Gastrocnemius medialis (tissue), 4 donors: ENCODE data around the gene FAM131B. TPM values are rescaled to one million over a fixed set of nuclear protein-coding genes. Genes with fewer than 3 reads are reported as not detected.

ENCODE experiments used
- ATAC-seq, 2 donors: fragments of 150-250 bp; one replicate each; pipeline ENCODE4 v1.9.1; 2016
- DNase-seq, 2 donors: peaks; one replicate each; pipeline ENCODE4 v3.0.0-alpha.2; 2019
- H3K27ac ChIP-seq, 4 donors: fragments of 200-600 bp; sonication (generic); 1 replicate in 1 of 4; 2 replicates in 3 of 4; pipeline ENCODE4 v1.5.1; 2016 to 2018; ENCODE audit warnings: mild to moderate bottlenecking in 2 of 4, moderate library complexity in 1 of 4
- H3K27me3 ChIP-seq, 3 donors: fragments of 200-600 bp; sonication (generic) in 2 of 3; 1 replicate in 1 of 3; 2 replicates in 2 of 3; pipeline versions ENCODE4 v1.5.1 to v1.6.0; 2016 to 2019; ENCODE audit warnings: mild to moderate bottlenecking in 1 of 3, moderate library complexity in 1 of 3
- H3K36me3 ChIP-seq, 2 donors: fragments of 200-600 bp; sonication (generic) in 1 of 2; one replicate each; pipeline ENCODE4 v1.5.1; 2017 to 2018
- H3K4me1 ChIP-seq, 2 donors: fragments of 200-600 bp; sonication (generic) in 1 of 2; one replicate each; pipeline ENCODE4 v1.5.1; 2016 to 2017; ENCODE audit warnings: mild to moderate bottlenecking in 2 of 2
- H3K4me3 ChIP-seq, 4 donors: fragments of 200-600 bp; sonication (generic) in 3 of 4; 1 replicate in 1 of 4; 2 replicates in 3 of 4; pipeline ENCODE4 v1.5.1; 2016 to 2019; ENCODE audit warnings: mild to moderate bottlenecking in 2 of 4
- H3K9me3 ChIP-seq, 3 donors: fragments of 200-600 bp; sonication (generic) in 2 of 3; 1 replicate in 1 of 3; 2 replicates in 2 of 3; pipeline ENCODE4 v1.5.1; 2016 to 2019
- CTCF ChIP-seq, 5 experiments: fragments of 450-650 bp in 3 of 5; fragments of 200-600 bp in 2 of 5; sonication (generic) in 2 of 5; IDR thresholded peaks in 4 of 5; conservative IDR thresholded peaks in 1 of 5; 1 replicate in 4 of 5; 2 replicates in 1 of 5; pipeline ENCODE4 v1.5.1; 2016 to 2019; ENCODE audit warnings: antibody characterized with exemption in 5 of 5, mild to moderate bottlenecking in 3 of 5, moderate library complexity in 3 of 5
- POLR2A ChIP-seq, 2 donors: fragments of 450-650 bp; IDR thresholded peaks; one replicate each; pipeline ENCODE4 v1.6.1; 2017; ENCODE audit warnings: antibody characterized with exemption in 2 of 2, mild to moderate bottlenecking in 2 of 2, moderate library complexity in 2 of 2
- in situ Hi-C, 4 donors: fragments of 200-750 bp; cut with MboI; loops; one replicate each; pipeline versions ENCODE4 v1.15.0 to v1.8.0; 2017; ENCODE audit warnings: low sequenced_read_pairs in 4 of 4
- intact Hi-C: fragments of 100-400 bp; cut with DNase I; formaldehyde crosslinking; loops from one replicate; pipeline ENCODE4 v1.15.1; 2023; ENCODE audit warnings: low total_unique reads
- total RNA-seq, 4 donors: library from RNA; depleted of rRNA; stranded (reverse); fragments of >200 nt; gene quantifications; one replicate each; pipeline versions ENCODE4 v1.1.0 to v1.2.3, GENCODE V29; 2016

The FAM131B gene
- total RNA-seq, 4 donors from 2014 or later = 0.33 to 1.2 (median 0.38) TPM; not detected in 1

GRCh38 chr7:143341842-143342241 lies 20.7 kb downstream of the FAM131B start:
- H3K9me3 ChIP-seq = no peaks in the 10 kb centered on the region
- ATAC-seq (no peak), DNase-seq (no peak)
- H3K4me3 ChIP-seq = no peak overlapping the region
- no peak for TF ChIP-seq POLR2A (IDR thresholded peaks at IDR 0.05)
- H3K4me1 ChIP-seq = no peaks in the 10 kb centered on the region
- intact Hi-C loops (no loop called here), in situ Hi-C loops (no loop called here)
- H3K27me3 ChIP-seq = no peaks in the 10 kb centered on the region
- H3K27ac ChIP-seq = peak overlapping the region in 1 of 4 donors; percentile 19
- H3K36me3 ChIP-seq = peaks cover 0 to 30% of the 10 kb centered on the region in 2 donors

- DNase-seq (no peak), ATAC-seq (no peak)
- intact Hi-C loops (no loop called here), in situ Hi-C loops (no loop called here)
- no peak overlapping the region for H3K27ac ChIP-seq
- peaks cover 0 to 20% of the 10 kb centered on the region in 2 donors for H3K36me3 ChIP-seq
- TF ChIP-seq POLR2A (IDR thresholded peaks at IDR 0.05) (no peak), CTCF (IDR thresholded peaks at IDR 0.05 in 4 of 5, conservative IDR thresholded peaks at IDR 0.05 in 1 of 5) (no peak)
- no peaks in the 10 kb centered on the region for H3K27me3 ChIP-seq
- H3K4me3 ChIP-seq = no peak overlapping the region
- peaks cover 0 to 10% of the 10 kb centered on the region in 2 donors for H3K4me1 ChIP-seq
- no peaks in the 10 kb centered on the region for H3K9me3 ChIP-seq
Observed at GRCh38 chr7:143337216-143337615, 25.3 kb downstream of the FAM131B start.

GRCh38 chr7:143334244-143334643 lies 28.3 kb downstream of the FAM131B start:
- ATAC-seq (no peak), DNase-seq (no peak)
- peak overlapping the region; percentile 78 to 88 (median 86) for H3K27ac ChIP-seq
- intact Hi-C loops = loop anchor here (5.0 kb wide), 1 partner anchor 48 kb away; the partner anchor contains the start of gene ZYX
- TF ChIP-seq POLR2A (IDR thresholded peaks at IDR 0.05) (no peak), CTCF (IDR thresholded peaks at IDR 0.05 in 4 of 5, conservative IDR thresholded peaks at IDR 0.05 in 1 of 5) (no peak)
- in situ Hi-C loops = no loop called here
- peaks cover 0 to 8% of the 10 kb centered on the region in 2 donors for H3K36me3 ChIP-seq
- no peaks in the 10 kb centered on the region for H3K9me3 ChIP-seq
- no peak overlapping the region for H3K4me3 ChIP-seq
- peaks cover 3 to 31% of the 10 kb centered on the region in 2 donors for H3K4me1 ChIP-seq
- H3K27me3 ChIP-seq = no peaks in the 10 kb centered on the region

GRCh38 chr7:143331179-143331801 lies 31.2 kb downstream of the FAM131B start:
- Histone ChIP-seq H3K36me3 (no peaks in the 10 kb centered on the region), H3K27ac (peak overlapping the region; percentile 78 to 88 (median 86)), H3K9me3 (no peaks in the 10 kb centered on the region), H3K27me3 (no peaks in the 10 kb centered on the region), H3K4me1 (peaks cover 3 to 31% of the 10 kb centered on the region in 2 donors), H3K4me3 (no peak overlapping the region)
- intact Hi-C loops (loop anchor here (1.0 to 5.0 kb wide), 2 partner anchors 12 to 51 kb away; partner anchors contain the start of gene ZYX), in situ Hi-C loops (no loop called here)
- DNase-seq (peak; percentile 76 to 82), ATAC-seq (peak; percentile 95 to 99)
- TF ChIP-seq CTCF (IDR thresholded peaks at IDR 0.05 in 4 of 5, conservative IDR thresholded peaks at IDR 0.05 in 1 of 5) = no peak
- no peak for TF ChIP-seq POLR2A (IDR thresholded peaks at IDR 0.05)

GRCh38 chr7:143329471-143330170 lies 32.9 kb downstream of the FAM131B start:
- ATAC-seq (no peak), DNase-seq (no peak)
- Histone ChIP-seq H3K4me1 (peaks cover 3 to 33% of the 10 kb centered on the region in 2 donors), H3K36me3 (no peaks in the 10 kb centered on the region), H3K4me3 (no peak overlapping the region), H3K27ac (peak overlapping the region; percentile 3 to 88 (median 86)), H3K9me3 (no peaks in the 10 kb centered on the region), H3K27me3 (no peaks in the 10 kb centered on the region)
- in situ Hi-C loops = no loop called here
- TF ChIP-seq CTCF (IDR thresholded peaks at IDR 0.05 in 4 of 5, conservative IDR thresholded peaks at IDR 0.05 in 1 of 5) (no peak), POLR2A (IDR thresholded peaks at IDR 0.05) (no peak)
- intact Hi-C loops = loop anchor here (5.0 kb wide), 1 partner anchor 53 kb away; the partner anchor contains the start of gene ZYX
